RWPE2 (cell line): ENCODE measurements around the gene CDC14A.

Source experiments
- ATAC-seq: fragments of 200-7000 bp; cut with Tn5 transposase; 3 replicates; pipeline ENCODE4 v1.9.1; 2021; ENCODE audit warnings: low read depth
- DNase-seq: peaks from one replicate; pipeline ENCODE4 v3.0.0-alpha.2; 2020; ENCODE audit warnings: low spot score
- H3K27ac ChIP-seq: fragments of 450-650 bp; 2 replicates; pipeline ENCODE4 v1.5.1; 2017; ENCODE audit warnings: mild to moderate bottlenecking; ENCODE audit not compliant: poor library complexity, severe bottlenecking
- H3K27me3 ChIP-seq: fragments of 250-450 bp; sonication (Bioruptor Pico); 2 replicates; pipeline ENCODE4 v1.5.1; 2021; ENCODE audit warnings: mild to moderate bottlenecking, moderate library complexity; ENCODE audit not compliant: insufficient read depth, poor library complexity, severe bottlenecking
- H3K36me3 ChIP-seq: fragments of 250-450 bp; sonication (Bioruptor Pico); 2 replicates; pipeline ENCODE4 v1.5.1; 2020; ENCODE audit warnings: low read depth, mild to moderate bottlenecking, moderate library complexity
- H3K4me1 ChIP-seq: fragments of 250-450 bp; sonication (Bioruptor Pico); 2 replicates; pipeline ENCODE4 v1.5.1; 2021; ENCODE audit warnings: mild to moderate bottlenecking, moderate library complexity; ENCODE audit not compliant: insufficient read depth, poor library complexity, severe bottlenecking
- H3K4me3 ChIP-seq: fragments of 250-450 bp; sonication (Bioruptor Pico); 2 replicates; pipeline ENCODE4 v1.5.1; 2021; ENCODE audit warnings: mild to moderate bottlenecking, moderate library complexity; ENCODE audit not compliant: severe bottlenecking
- H3K9me3 ChIP-seq: fragments of 250-450 bp; sonication (Bioruptor Pico); 2 replicates; pipeline ENCODE4 v1.5.1; 2021; ENCODE audit warnings: mild to moderate bottlenecking, moderate library complexity; ENCODE audit not compliant: severe bottlenecking
- CTCF ChIP-seq: fragments of 450-650 bp; IDR thresholded peaks from one replicate; pipeline ENCODE4 v1.5.1; 2017; ENCODE audit warnings: mild to moderate bottlenecking, moderate library complexity; ENCODE audit not compliant: poor library complexity, severe bottlenecking

CDC14A gene

GRCh38 chr1:100502052-100502792 lies 149.9 kb downstream of the CDC14A start:
- Histone ChIP-seq H3K4me1 (peaks cover 17% of the 10 kb centered on the region), H3K27me3 (no peaks in the 10 kb centered on the region), H3K9me3 (no peaks in the 10 kb centered on the region), H3K36me3 (no peaks in the 10 kb centered on the region), H3K27ac (peak overlapping the region; percentile 12), H3K4me3 (no peak overlapping the region)
- peak; percentile 98 for ATAC-seq
- DNase-seq, result no peak
- no peak for TF ChIP-seq CTCF

GRCh38 chr1:100506217-100506616 lies 153.9 kb downstream of the CDC14A start:
- no peaks in the 10 kb centered on the region for H3K27me3 ChIP-seq
- ATAC-seq (no peak), DNase-seq (no peak)
- TF ChIP-seq CTCF, result no peak
- H3K4me1 ChIP-seq, result peaks cover 15% of the 10 kb centered on the region
- no peaks in the 10 kb centered on the region for H3K9me3 ChIP-seq
- no peak overlapping the region for H3K4me3 ChIP-seq
- H3K27ac ChIP-seq, result no peak overlapping the region
- H3K36me3 ChIP-seq, result no peaks in the 10 kb centered on the region

GRCh38 chr1:100510451-100510850 lies 158.1 kb downstream of the CDC14A start:
- TF ChIP-seq CTCF, result no peak
- H3K27ac ChIP-seq, result no peak overlapping the region
- H3K4me1 ChIP-seq, result no peaks in the 10 kb centered on the region
- no peaks in the 10 kb centered on the region for H3K9me3 ChIP-seq
- no peaks in the 10 kb centered on the region for H3K36me3 ChIP-seq
- DNase-seq (no peak), ATAC-seq (no peak)
- no peak overlapping the region for H3K4me3 ChIP-seq
- H3K27me3 ChIP-seq, result no peaks in the 10 kb centered on the region

- Histone ChIP-seq H3K4me3 (no peak overlapping the region), H3K36me3 (no peaks in the 10 kb centered on the region), H3K27me3 (no peaks in the 10 kb centered on the region), H3K4me1 (no peaks in the 10 kb centered on the region), H3K9me3 (no peaks in the 10 kb centered on the region), H3K27ac (no peak overlapping the region)
- DNase-seq (no peak), ATAC-seq (no peak)
- TF ChIP-seq CTCF, result no peak
Measured at GRCh38 chr1:100511058-100511457, 158.8 kb downstream of the CDC14A start.

GRCh38 chr1:100511773-100512172 lies 159.5 kb downstream of the CDC14A start:
- H3K27me3 ChIP-seq, result no peaks in the 10 kb centered on the region
- H3K27ac ChIP-seq, result no peak overlapping the region
- DNase-seq (no peak), ATAC-seq (no peak)
- no peak overlapping the region for H3K4me3 ChIP-seq
- H3K36me3 ChIP-seq, result no peaks in the 10 kb centered on the region
- H3K4me1 ChIP-seq, result no peaks in the 10 kb centered on the region
- H3K9me3 ChIP-seq, result no peaks in the 10 kb centered on the region
- no peak for TF ChIP-seq CTCF
